ENCODE data around the gene PLEK2.
"Not testable (repeated sequence)": the region's sequence is repeated elsewhere in the genome, so short reads cannot be mapped to it uniquely, and the experiment has no call there.

PLEK2 gene

GRCh38 chr14:67411820-67412421 is at the start of gene PLEK2:
Gene PLEK2 (minus strand): TSS chr14:67412165. CDS start chr14:67412059, 106 bp downstream.
- DNase-seq (ENCODE audit: insufficient read length, low spot score): peak; percentile 78
- FAIRE-seq: peak; percentile 98

- DNase-seq (ENCODE audit: insufficient read length, low spot score) (no peak), FAIRE-seq (no peak)
Measured at GRCh38 chr14:67461341-67461985, 49.5 kb upstream of the PLEK2 start.

GRCh38 chr14:67459336-67459735 is 47.4 kb upstream of the PLEK2 start:
- FAIRE-seq (no peak), DNase-seq (ENCODE audit: insufficient read length, low spot score) (no peak)

GRCh38 chr14:67457782-67458181 is 45.8 kb upstream of the PLEK2 start:
- peak; percentile 99 for FAIRE-seq
- DNase-seq (ENCODE audit: insufficient read length, low spot score): no peak

- no peak for DNase-seq (ENCODE audit: insufficient read length, low spot score)
- peak; percentile 83 for FAIRE-seq
Measured at GRCh38 chr14:67456732-67457131, 44.8 kb upstream of the PLEK2 start.

- DNase-seq (ENCODE audit: insufficient read length, low spot score) (no peak), FAIRE-seq (peak; percentile 48)
Measured at GRCh38 chr14:67453575-67454300, 41.8 kb upstream of the PLEK2 start.

- peak; percentile 42 for FAIRE-seq
- not testable (repeated sequence) for DNase-seq (ENCODE audit: insufficient read length, low spot score)
Measured at GRCh38 chr14:67451667-67452066, 39.7 kb upstream of the PLEK2 start.

GRCh38 chr14:67449096-67449495 is 37.1 kb upstream of the PLEK2 start:
- FAIRE-seq (peak; percentile 89), DNase-seq (ENCODE audit: insufficient read length, low spot score) (no peak)

- FAIRE-seq (peak; percentile 71), DNase-seq (ENCODE audit: insufficient read length, low spot score) (no peak)
Measured at GRCh38 chr14:67447033-67447381, 35.0 kb upstream of the PLEK2 start.

GRCh38 chr14:67446371-67447032 is 34.5 kb upstream of the PLEK2 start:
- DNase-seq (ENCODE audit: insufficient read length, low spot score) (no peak), FAIRE-seq (peak; percentile 97)

- DNase-seq (ENCODE audit: insufficient read length, low spot score): no peak
- FAIRE-seq: peak; percentile 94
Measured at GRCh38 chr14:67444395-67444794, 32.4 kb upstream of the PLEK2 start.

GRCh38 chr14:67442139-67442906 is 30.4 kb upstream of the PLEK2 start:
- FAIRE-seq: peak; percentile 99

GRCh38 chr14:67441672-67442071 is 29.7 kb upstream of the PLEK2 start:
- FAIRE-seq: no peak

More at GRCh38 chr14:67442139-67442906, 30.4 kb upstream of the PLEK2 start:
- no peak for DNase-seq (ENCODE audit: insufficient read length, low spot score)

GRCh38 chr14:67441256-67441655 is 29.3 kb upstream of the PLEK2 start:
- DNase-seq (ENCODE audit: insufficient read length, low spot score) (no peak), FAIRE-seq (peak; percentile 73)

More at GRCh38 chr14:67441672-67442071, 29.7 kb upstream of the PLEK2 start:
- no peak for DNase-seq (ENCODE audit: insufficient read length, low spot score)

- DNase-seq (ENCODE audit: insufficient read length, low spot score) (no peak), FAIRE-seq (peak; percentile 85)
Measured at GRCh38 chr14:67440513-67440912, 28.5 kb upstream of the PLEK2 start.

- FAIRE-seq (peak; percentile 94), DNase-seq (ENCODE audit: insufficient read length, low spot score) (no peak)
Measured at GRCh38 chr14:67438969-67439368, 27.0 kb upstream of the PLEK2 start.

GRCh38 chr14:67436006-67436866 is 24.3 kb upstream of the PLEK2 start:
- FAIRE-seq (peak; percentile 23), DNase-seq (ENCODE audit: insufficient read length, low spot score) (no peak)

- DNase-seq (ENCODE audit: insufficient read length, low spot score) (no peak), FAIRE-seq (peak; percentile 92)
Measured at GRCh38 chr14:67435603-67436002, 23.6 kb upstream of the PLEK2 start.

GRCh38 chr14:67432050-67432564 is 20.1 kb upstream of the PLEK2 start:
- DNase-seq (ENCODE audit: insufficient read length, low spot score): peak; percentile 89
- peak; percentile 96 for FAIRE-seq
